ENCODE measurements around the gene AAMP.

DNA sequence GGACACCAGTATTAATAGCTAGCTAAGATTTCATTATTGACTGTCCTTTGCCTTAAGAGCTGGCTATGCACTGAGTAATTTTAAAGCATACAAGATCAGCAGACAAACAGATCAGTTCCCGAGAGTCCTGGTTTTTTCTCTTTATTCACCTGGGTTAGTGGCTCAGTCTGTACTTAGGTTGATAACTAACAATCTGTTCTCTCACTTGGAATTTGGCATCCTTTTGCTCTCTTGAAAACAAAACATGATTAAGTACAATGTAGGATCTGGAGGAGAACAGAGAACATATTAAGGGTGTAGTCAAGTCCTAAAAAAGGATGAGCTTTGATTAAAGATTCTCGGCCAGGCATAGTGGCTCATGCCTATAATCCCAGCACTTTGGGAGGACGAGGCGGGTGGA lies 36.4 kb downstream of the AAMP start:
- TF ChIP-seq, protein P1, sequence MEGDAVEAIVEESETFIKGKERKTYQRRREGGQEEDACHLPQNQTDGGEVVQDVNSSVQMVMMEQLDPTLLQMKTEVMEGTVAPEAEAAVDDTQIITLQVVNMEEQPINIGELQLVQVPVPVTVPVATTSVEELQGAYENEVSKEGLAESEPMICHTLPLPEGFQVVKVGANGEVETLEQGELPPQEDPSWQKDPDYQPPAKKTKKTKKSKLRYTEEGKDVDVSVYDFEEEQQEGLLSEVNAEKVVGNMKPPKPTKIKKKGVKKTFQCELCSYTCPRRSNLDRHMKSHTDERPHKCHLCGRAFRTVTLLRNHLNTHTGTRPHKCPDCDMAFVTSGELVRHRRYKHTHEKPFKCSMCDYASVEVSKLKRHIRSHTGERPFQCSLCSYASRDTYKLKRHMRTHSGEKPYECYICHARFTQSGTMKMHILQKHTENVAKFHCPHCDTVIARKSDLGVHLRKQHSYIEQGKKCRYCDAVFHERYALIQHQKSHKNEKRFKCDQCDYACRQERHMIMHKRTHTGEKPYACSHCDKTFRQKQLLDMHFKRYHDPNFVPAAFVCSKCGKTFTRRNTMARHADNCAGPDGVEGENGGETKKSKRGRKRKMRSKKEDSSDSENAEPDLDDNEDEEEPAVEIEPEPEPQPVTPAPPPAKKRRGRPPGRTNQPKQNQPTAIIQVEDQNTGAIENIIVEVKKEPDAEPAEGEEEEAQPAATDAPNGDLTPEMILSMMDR (IDR thresholded peaks at IDR 0.05; ENCODE audit: low read length), result no peak
- no peak for TF ChIP-seq EZH2 (IDR thresholded peaks at IDR 0.05; ENCODE audit: borderline replicate concordance, low read length)
